Uterus (tissue), 2 donors: ENCODE results near the gene HSPA12B.

Experiments used
- CTCF ChIP-seq, 4 experiments: fragments of 200-600 bp in 2 of 4; fragments of 450-650 bp in 2 of 4; sonication (generic) in 2 of 4; IDR thresholded peaks; one replicate each; pipeline ENCODE4 v1.5.1; 2016 to 2019; ENCODE audit warnings: antibody characterized with exemption in 4 of 4, mild to moderate bottlenecking in 2 of 4, moderate library complexity in 1 of 4
- POLR2A ChIP-seq, 2 donors: fragments of 450-650 bp; IDR thresholded peaks; one replicate each; pipeline ENCODE4 v1.6.1; 2016; ENCODE audit warnings: antibody characterized with exemption in 2 of 2, mild to moderate bottlenecking in 1 of 2, moderate library complexity in 1 of 2

- TF ChIP-seq POLR2A (IDR thresholded peaks at IDR 0.05) (no peak), CTCF (IDR thresholded peaks at IDR 0.05) (no peak)
Measured at GRCh38 chr20:3696745-3697587, 35.5 kb upstream of the HSPA12B start.
